Tibial artery (tissue), 4 donors: ENCODE measurements around the gene KLK15.

Source experiments
- DNase-seq, 2 donors: peaks; one replicate each; pipeline ENCODE4 v3.0.0-alpha.2; 2019
- H3K27ac ChIP-seq, 2 donors: fragments of 200-600 bp; sonication (generic) in 1 of 2; 1 replicate in 1 of 2; 2 replicates in 1 of 2; pipeline ENCODE4 v1.5.1; 2018 to 2019; ENCODE audit warnings: mild to moderate bottlenecking in 1 of 2
- H3K27me3 ChIP-seq, 2 donors: fragments of 200-600 bp; sonication (generic) in 1 of 2; one replicate each; pipeline versions ENCODE4 v1.5.1 to v1.6.0; 2016 to 2019
- H3K36me3 ChIP-seq, 3 donors: fragments of 200-600 bp; sonication (generic) in 2 of 3; one replicate each; pipeline ENCODE4 v1.5.1; 2016 to 2019; ENCODE audit warnings: mild to moderate bottlenecking in 2 of 3
- H3K4me1 ChIP-seq, 4 donors: fragments of 200-600 bp; sonication (generic) in 2 of 4; 1 replicate in 3 of 4; 2 replicates in 1 of 4; pipeline ENCODE4 v1.5.1; 2016 to 2019
- H3K4me3 ChIP-seq, 2 donors: fragments of 200-600 bp; sonication (generic) in 1 of 2; 1 replicate in 1 of 2; 2 replicates in 1 of 2; pipeline ENCODE4 v1.5.1; 2018 to 2019; ENCODE audit warnings: mild to moderate bottlenecking in 2 of 2
- H3K9me3 ChIP-seq, 3 donors: fragments of 200-600 bp; sonication (generic) in 1 of 3; one replicate each; pipeline ENCODE4 v1.5.1; 2016 to 2019
- CTCF ChIP-seq, 2 experiments: fragments of 200-600 bp in 1 of 2; fragments of 450-650 bp in 1 of 2; IDR thresholded peaks; one replicate each; pipeline ENCODE4 v1.5.1; 2017 to 2019; ENCODE audit warnings: antibody characterized with exemption in 2 of 2, mild to moderate bottlenecking in 1 of 2, moderate library complexity in 1 of 2
- intact Hi-C: fragments of 100-400 bp; cut with DNase I; formaldehyde crosslinking; loops from one replicate; pipeline ENCODE4 v1.15.0; 2023; ENCODE audit warnings: low total_unique reads

The KLK15 gene

DNA sequence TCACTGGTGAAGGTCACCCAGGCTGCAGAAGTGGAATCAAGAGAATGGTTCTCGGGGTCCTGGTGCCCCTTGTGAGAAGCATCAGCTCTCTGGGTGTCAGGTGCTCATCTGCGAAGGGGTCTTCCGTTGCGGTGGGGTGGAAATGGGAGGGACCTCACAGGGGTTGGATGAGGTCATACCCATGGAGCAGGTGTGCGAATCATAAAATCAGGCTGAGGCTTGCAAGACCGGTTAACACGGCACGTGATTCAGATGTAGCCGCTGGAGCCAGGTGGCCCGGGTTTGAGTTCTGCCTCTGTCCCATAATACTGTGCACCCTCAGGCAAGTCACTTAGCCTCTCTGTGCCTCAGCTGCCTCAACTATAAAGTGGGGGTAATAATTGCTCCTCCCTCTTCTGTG is 3.9 kb upstream of the KLK15 start:
- no peak overlapping the region for H3K27ac ChIP-seq
- H3K9me3 ChIP-seq, result peaks cover 0 to under 1% (median 0%) of the 10 kb centered on the region in 3 donors
- TF ChIP-seq CTCF (IDR thresholded peaks at IDR 0.05), result no peak
- peaks cover 0 to 12% (median 11%) of the 10 kb centered on the region in 4 donors for H3K4me1 ChIP-seq
- no peak overlapping the region for H3K4me3 ChIP-seq
- peaks cover 0 to 57% of the 10 kb centered on the region in 2 donors for H3K27me3 ChIP-seq
- no peaks in the 10 kb centered on the region for H3K36me3 ChIP-seq
- DNase-seq, result no peak
- intact Hi-C loops, result no loop called here

GRCh38 chr19:50836543-50837195 is 3.3 kb upstream of the KLK15 start:
- H3K9me3 ChIP-seq, result no peaks in the 10 kb centered on the region
- intact Hi-C loops, result no loop called here
- no peaks in the 10 kb centered on the region for H3K36me3 ChIP-seq
- peaks cover 0 to 60% of the 10 kb centered on the region in 2 donors for H3K27me3 ChIP-seq
- no peak overlapping the region for H3K4me3 ChIP-seq
- H3K4me1 ChIP-seq, result peaks cover 0 to 12% (median 11%) of the 10 kb centered on the region in 4 donors
- TF ChIP-seq CTCF (IDR thresholded peaks at IDR 0.05), result no peak
- DNase-seq, result no peak
- H3K27ac ChIP-seq, result no peak overlapping the region

DNA sequence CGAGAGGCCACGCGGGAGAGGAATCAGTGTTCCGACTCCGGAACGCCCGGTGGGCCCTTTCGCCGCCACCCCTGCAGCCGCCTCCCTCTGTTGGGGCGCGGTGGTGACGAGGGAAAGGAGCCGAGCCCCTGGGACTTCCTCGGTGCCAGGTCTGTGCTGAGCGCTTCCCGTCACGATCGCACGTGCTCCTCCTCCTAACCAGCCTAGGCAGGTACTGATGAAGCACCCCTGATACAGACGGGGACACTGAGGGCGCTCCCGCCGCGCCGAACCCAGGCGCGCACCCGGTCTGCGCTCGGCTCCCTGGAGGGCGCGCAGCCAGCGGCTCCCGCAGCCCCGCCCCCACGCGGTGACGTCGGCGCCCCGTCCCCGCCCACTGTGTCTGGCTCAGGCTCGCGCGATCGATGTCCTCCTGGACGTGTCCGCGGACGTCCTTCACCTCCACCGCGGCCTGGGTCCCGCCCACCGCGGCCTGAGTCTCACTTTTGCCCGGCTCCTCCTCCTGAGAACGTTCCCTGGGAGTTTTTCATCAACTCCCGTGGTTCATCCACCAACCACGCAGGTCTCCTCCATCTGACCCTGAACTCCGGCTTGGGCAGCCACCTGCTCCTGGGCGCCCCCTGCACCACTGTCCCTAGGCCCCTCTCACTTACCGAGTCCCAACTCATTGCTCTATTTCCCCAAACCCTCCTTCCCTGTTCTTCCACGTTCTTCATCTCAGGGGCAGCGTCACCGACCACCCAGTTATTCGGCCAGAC is 2.6 kb upstream of the KLK15 start:
- no peak for TF ChIP-seq CTCF (IDR thresholded peaks at IDR 0.05)

DNA sequence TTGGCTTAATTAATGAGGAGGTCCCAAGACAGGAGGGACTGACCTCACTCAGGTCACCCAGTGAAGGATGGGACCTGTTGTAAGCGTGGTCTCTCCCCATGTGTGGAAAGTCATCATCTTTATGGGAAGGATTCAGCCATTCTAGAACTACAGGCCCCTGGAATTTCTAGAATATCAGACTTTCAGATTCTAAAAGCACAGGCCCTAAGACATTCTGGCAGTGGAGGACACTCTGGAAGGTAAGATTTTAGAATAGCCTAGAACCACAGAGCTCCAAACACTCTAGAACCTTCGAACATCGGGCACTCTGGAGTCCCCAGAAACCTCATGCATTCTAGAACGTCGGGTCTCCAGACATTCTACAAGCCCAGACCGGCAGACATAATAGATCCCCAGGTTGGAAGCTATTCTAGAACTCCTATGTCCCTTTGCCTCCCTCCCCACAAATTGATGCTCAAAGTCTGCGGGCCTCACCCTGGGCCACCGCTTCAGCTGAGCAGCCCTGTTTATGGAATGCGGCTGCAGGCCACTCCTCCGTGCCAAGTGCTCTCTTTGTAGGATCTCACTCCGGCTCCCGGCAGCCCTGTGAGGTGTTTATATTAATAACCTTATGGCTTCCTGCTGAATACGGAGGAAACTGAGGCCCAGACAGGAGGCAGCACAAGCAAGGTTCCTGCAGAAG is 1.9 kb upstream of the KLK15 start:
- Histone ChIP-seq H3K4me1 (peaks cover 0 to 12% (median 11%) of the 10 kb centered on the region in 4 donors), H3K9me3 (no peaks in the 10 kb centered on the region), H3K27me3 (peaks cover 0 to 73% of the 10 kb centered on the region in 2 donors), H3K36me3 (no peaks in the 10 kb centered on the region), H3K27ac (no peak overlapping the region), H3K4me3 (peak overlapping the region; percentile 30 to 51)
- intact Hi-C loops, result no loop called here
- TF ChIP-seq CTCF (IDR thresholded peaks at IDR 0.05), result no peak
- DNase-seq, result no peak

More for the DNA sequence above, 2.6 kb upstream of the KLK15 start:
- H3K4me1 ChIP-seq, result peaks cover 0 to 12% (median 11%) of the 10 kb centered on the region in 4 donors
- H3K27ac ChIP-seq, result no peak overlapping the region
- H3K36me3 ChIP-seq, result no peaks in the 10 kb centered on the region
- H3K4me3 ChIP-seq, result peak overlapping the region; percentile 30 to 51
- intact Hi-C loops, result no loop called here
- H3K27me3 ChIP-seq, result peaks cover 0 to 66% of the 10 kb centered on the region in 2 donors
- no peak for DNase-seq
- H3K9me3 ChIP-seq, result no peaks in the 10 kb centered on the region

DNA sequence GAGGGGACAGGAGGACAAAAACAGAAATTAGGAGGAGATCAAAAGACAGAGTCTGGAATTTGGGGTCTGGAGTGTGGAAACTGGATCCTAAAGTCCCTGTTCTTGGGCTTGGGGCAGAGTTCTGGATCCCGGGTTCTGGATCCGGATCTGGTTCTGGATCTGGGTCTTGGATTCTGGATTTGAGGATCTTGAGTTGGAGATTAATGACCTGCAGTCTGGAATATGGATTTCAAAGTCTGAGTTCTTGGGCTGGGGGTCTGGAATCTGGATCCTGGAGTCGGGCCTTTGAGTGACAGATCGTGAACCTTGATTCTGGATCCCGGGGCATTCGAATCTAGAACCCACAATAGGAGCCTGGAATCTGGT is 411 bp upstream of the KLK15 start:
- no peaks in the 10 kb centered on the region for H3K36me3 ChIP-seq
- TF ChIP-seq CTCF (IDR thresholded peaks at IDR 0.05), result no peak
- H3K27ac ChIP-seq, result no peak overlapping the region
- no peak overlapping the region for H3K4me3 ChIP-seq
- intact Hi-C loops, result no loop called here
- DNase-seq, result no peak
- no peaks in the 10 kb centered on the region for H3K9me3 ChIP-seq
- H3K27me3 ChIP-seq, result peaks cover 0 to 71% of the 10 kb centered on the region in 2 donors
- peaks cover 0 to 12% (median 11%) of the 10 kb centered on the region in 4 donors for H3K4me1 ChIP-seq
